HepG2 (cell line): ENCODE data around the gene DNTTIP2. TPM values are rescaled to one million over a fixed set of nuclear protein-coding genes. Genes with fewer than 3 reads are reported as not detected.

Experiments
- ATAC-seq: fragments of 200-7000 bp; cut with Tn5 transposase; 3 replicates; pipeline ENCODE4 v1.9.1; 2020; ENCODE audit warnings: mild to moderate bottlenecking, moderate library complexity
- BruUV-seq: library from RNA; stranded (reverse); fragments of 400-500 nt; replicated peaks from 2 replicates; lab custom pipeline; 2021; lab: Mats Ljungman, UMichigan
- CTCF ChIA-PET: fragments of 300-600 bp; formaldehyde crosslinking; extraction: SDS; loops from one replicate; lab custom pipeline; 2021; ENCODE audit warnings: low total read pairs, inconsistent platforms, low intra/inter-chr PET ratio; lab: Yijun Ruan, JAX
- POLR2A ChIA-PET: fragments of 350-600 bp; sonication (Branson Sonifier 250); formaldehyde crosslinking; loops from one replicate; lab custom pipeline; 2020; ENCODE audit warnings: antibody characterized with exemption, inconsistent platforms; lab: Yijun Ruan, JAX
- DNase-seq: peaks from one replicate; pipeline ENCODE4 v3.0.0-alpha.2; 2015; ENCODE audit warnings: low spot score
- FAIRE-seq: peaks from 3 replicates; lab custom pipeline; 2011; peaks lifted over from hg19 to GRCh38; lab: Jason Lieb, UNC
- H2AFZ ChIP-seq: one replicate; pipeline ENCODE4 v1.6.1; 2011; ENCODE audit warnings: low read length, inconsistent platforms
- H3K27ac ChIP-seq: fragments of 300-600 bp; 3 replicates; pipeline ENCODE4 v1.8.0; 2011; ENCODE audit warnings: mixed run types, mild to moderate bottlenecking, mixed read lengths, low read length, inconsistent platforms; ENCODE audit not compliant: insufficient read depth; ENCODE audit errors: extremely low read length
- H3K27me3 ChIP-seq, 2 experiments: fragments of 200-600 bp in 1 of 2; 2 replicates in 1 of 2; 3 replicates in 1 of 2; pipeline versions ENCODE4 v1.6.0 to v1.8.0; 2011; ENCODE audit warnings: low read length in 2 of 2, mild to moderate bottlenecking in 2 of 2, moderate library complexity in 2 of 2, inconsistent platforms in 1 of 2; ENCODE audit not compliant: insufficient read depth in 2 of 2, control insufficient read depth in 1 of 2
- H3K36me3 ChIP-seq, 2 experiments: fragments of 200-600 bp in 1 of 2; replicated peaks in 1 of 2; 2 replicates in 1 of 2; 3 replicates in 1 of 2; pipeline versions ENCODE4 v1.5.1 to v1.8.0; 2011; ENCODE audit warnings: low read length in 2 of 2, inconsistent platforms in 1 of 2; ENCODE audit not compliant: insufficient read depth in 2 of 2, control insufficient read depth in 1 of 2
- H3K4me1 ChIP-seq: 2 replicates; pipeline ENCODE4 v1.5.1; 2012; ENCODE audit warnings: low read length, inconsistent platforms; ENCODE audit not compliant: insufficient read depth
- H3K4me2 ChIP-seq: 2 replicates; pipeline ENCODE4 v1.6.0; 2011; ENCODE audit warnings: low read depth, low read length, inconsistent platforms
- H3K4me3 ChIP-seq, 3 experiments: fragments of 200-600 bp in 1 of 3; sonication (generic), shearing (Covaris generic) in 1 of 3; replicated peaks in 1 of 3; 2 replicates each; pipeline ENCODE4 v1.5.1; 2011 to 2016; ENCODE audit warnings: low read length in 3 of 3, inconsistent platforms in 2 of 3, low read depth in 2 of 3, mild to moderate bottlenecking in 2 of 3, control low read depth in 1 of 3, mixed read lengths in 1 of 3; ENCODE audit not compliant: insufficient read depth in 1 of 3
- H3K79me2 ChIP-seq: one replicate; pipeline ENCODE4 v1.6.1; 2011; ENCODE audit warnings: low read length, inconsistent platforms; ENCODE audit not compliant: insufficient read depth
- H3K9ac ChIP-seq: 2 replicates; pipeline ENCODE4 v1.6.0; 2011; ENCODE audit warnings: mild to moderate bottlenecking, low read depth, low read length, inconsistent platforms; ENCODE audit not compliant: insufficient read depth
- H3K9me3 ChIP-seq: 2 replicates; pipeline ENCODE4 v1.5.1; 2012; ENCODE audit warnings: mild to moderate bottlenecking, low read length
- H4K20me1 ChIP-seq: 2 replicates; pipeline ENCODE4 v1.6.0; 2011; ENCODE audit warnings: inconsistent platforms, mild to moderate bottlenecking, low read length, moderate library complexity; ENCODE audit not compliant: insufficient read depth
- ATM ChIP-seq: fragments of 450-650 bp; IDR thresholded peaks from 2 replicates; pipeline ENCODE4 v1.7.1; 2017; ENCODE audit warnings: mild to moderate bottlenecking, borderline replicate concordance
- CEBPB ChIP-seq: IDR thresholded peaks from 2 replicates; pipeline ENCODE4 v1.6.1; 2011; ENCODE audit warnings: low read depth, low read length, improper control_type of control experiment, borderline replicate concordance
- EP300 ChIP-seq, 3 experiments: sonication (generic) in 1 of 3; formaldehyde crosslinking in 1 of 3; IDR thresholded peaks; 2 replicates each; pipeline versions ENCODE4 v1.5.1 to v1.6.1; 2011 to 2020; ENCODE audit warnings: low read depth in 2 of 3, low read length in 2 of 3, borderline replicate concordance in 1 of 3, improper control_type of control experiment in 1 of 3, mild to moderate bottlenecking in 1 of 3, missing genetic modification reagents in 1 of 3, moderate library complexity in 1 of 3
- NFIB ChIP-seq: sonication (generic); formaldehyde crosslinking; IDR thresholded peaks from 2 replicates; pipeline ENCODE4 v1.9.0; 2021; ENCODE audit warnings: missing genetic modification reagents, mild to moderate bottlenecking, borderline replicate concordance
- STAG1 ChIP-seq: sonication (generic); formaldehyde crosslinking; IDR thresholded peaks from 2 replicates; pipeline ENCODE4 v1.4.0; 2020; ENCODE audit warnings: missing genetic modification reagents
- ZBTB3 ChIP-seq: sonication (generic); formaldehyde crosslinking; IDR thresholded peaks from 2 replicates; pipeline ENCODE4 v1.4.0; 2020; ENCODE audit warnings: low read depth, mild to moderate bottlenecking, moderate library complexity, missing genetic modification reagents, borderline replicate concordance
- ZFP36L2 ChIP-seq: sonication (generic); formaldehyde crosslinking; IDR thresholded peaks from 2 replicates; pipeline ENCODE4 v1.4.0; 2020; ENCODE audit warnings: missing genetic modification reagents
- ZNF484 ChIP-seq: sonication (generic); formaldehyde crosslinking; IDR thresholded peaks from 2 replicates; pipeline ENCODE4 v1.5.1; 2020; ENCODE audit warnings: mild to moderate bottlenecking, low read depth, missing genetic modification reagents, borderline replicate concordance
- ZNF570 ChIP-seq: sonication (generic); formaldehyde crosslinking; IDR thresholded peaks from 2 replicates; pipeline ENCODE4 v1.4.0; 2020; ENCODE audit warnings: mild to moderate bottlenecking, missing genetic modification reagents, borderline replicate concordance
- ZNF780A ChIP-seq: sonication (generic); formaldehyde crosslinking; IDR thresholded peaks from 2 replicates; pipeline ENCODE4 v1.8.0; 2022; ENCODE audit warnings: mild to moderate bottlenecking, missing genetic modification reagents, moderate library complexity
- WGBS: methylation state at CpG from one replicate; pipeline ENCODE4 v1.1.6; 2017; ENCODE audit warnings: low lambda C conversion rate; 5-methylcytosine and 5-hydroxymethylcytosine counted together
- in situ Hi-C: cut with HindIII; loops from 2 replicates; pipeline ENCODE4 v1.10.0; 2017; ENCODE audit warnings: low pct_unique_long_range_greater_than_20kb; ENCODE audit not compliant: extremely low pct_ligation_motif_present
- intact Hi-C: fragments of 100-400 bp; cut with micrococcal nuclease; formaldehyde crosslinking; loops from one replicate; pipeline ENCODE4 v1.10.0; 2022; ENCODE audit not compliant: unreplicated experiment
- polyA plus RNA-seq, 8 experiments: library from polyadenylated mRNA; depleted of rRNA in 3 of 8; stranded (reverse) in 7 of 8; unstranded in 1 of 8; fragments of >200 nt; fragmentation: Illumina TruSeq in 4 of 8; extraction: Trizol in 4 of 8; gene quantifications; 2 replicates each; pipeline versions ENCODE4 v1.2.1 to v1.2.3, GENCODE V29; 2011 to 2016; ENCODE audit warnings: low read depth in 4 of 8, missing spikeins in 1 of 8, mixed read lengths in 1 of 8; ENCODE audit not compliant: insufficient read depth in 1 of 8
- total RNA-seq, 5 experiments: library from RNA; depleted of rRNA; stranded (reverse); fragments of >200 nt; fragmentation: Illumina TruSeq; extraction: Trizol; gene quantifications; 2 replicates each; pipeline ENCODE4 v1.2.3, GENCODE V29; 2016; ENCODE audit warnings: low read depth in 1 of 5
- TF ChIP-seq, protein P1 (sequence below): IDR thresholded peaks from 2 replicates; pipeline ENCODE4 v1.6.1; 2018; ENCODE audit warnings: missing genetic modification reagents, mild to moderate bottlenecking, missing compliant biosample characterization
- TF ChIP-seq, protein P2 (sequence below): sonication (generic); formaldehyde crosslinking; IDR thresholded peaks from 2 replicates; pipeline ENCODE4 v1.4.0; 2020; ENCODE audit warnings: mild to moderate bottlenecking, missing genetic modification reagents
- TF ChIP-seq, protein P3 (sequence below): sonication (generic); formaldehyde crosslinking; IDR thresholded peaks from 2 replicates; pipeline ENCODE4 v1.4.0; 2020; ENCODE audit warnings: missing genetic modification reagents

DNTTIP2 gene
- total and polyA plus RNA-seq, 2 of the 13 experiments (the other 11 are each of a cell fraction or from before 2014, with no cell fraction given) = 11.4 to 63.3 TPM

- no peak for TF ChIP-seq ZFP36L2
- no peak for TF ChIP-seq ZBTB3 (CRISPR knock-in tag)
- TF ChIP-seq ATM = peak; percentile 83; the same call in 1 of the 2 replicates
- no peak for TF ChIP-seq ZNF484 (CRISPR knock-in tag)
- TF ChIP-seq STAG1 (CRISPR knock-in tag) = peak; percentile 88
- peak; percentile 24; the same call in 1 of the 2 replicates for TF ChIP-seq CEBPB
- TF ChIP-seq EP300 (IDR thresholded peaks at IDR 0.05; ENCODE audit: low read depth in 2 of 2, low read length in 2 of 2) = 0 out of 4 replicates have a peak, but pooled peaks of 1 of the 2 experiments have one; percentile 5
- no peak for TF ChIP-seq EP300 (CRISPR knock-in tag; IDR thresholded peaks at IDR 0.05; ENCODE audit: borderline replicate concordance)
- no peak for TF ChIP-seq ZNF570 (CRISPR knock-in tag)
- TF ChIP-seq NFIB (CRISPR knock-in tag) = no peak
Measured at GRCh38 chr1:93844262-93845045, 34.6 kb downstream of the DNTTIP2 start (continued).

- FAIRE-seq (no peak), ATAC-seq (no peak), DNase-seq (no peak)
- no peak overlapping the region for H3K9ac ChIP-seq
- H3K4me3 ChIP-seq = no peak overlapping the region
- H2AFZ ChIP-seq = no peak overlapping the region
- H3K27ac ChIP-seq = no peak overlapping the region
- H3K9me3 ChIP-seq = no peaks in the 10 kb centered on the region
- WGBS = 94% methylated on average over 5 of the region's 5 CpGs
- POLR2A ChIA-PET = no interaction called here
- H3K79me2 ChIP-seq = no peaks in the 10 kb centered on the region
- H4K20me1 ChIP-seq = no peaks in the 10 kb centered on the region
- BruUV-seq = no TSS peak
- H3K36me3 ChIP-seq = no peaks in the 10 kb centered on the region
- CTCF ChIA-PET = interaction anchor here (3.5 kb wide), 1 partner anchor 212 kb away, joined by 21 read pairs; no protein-coding TSS in a partner anchor
- H3K4me2 ChIP-seq = no peak overlapping the region
- no peaks in the 10 kb centered on the region; a peak in 2 of 5 replicates for H3K27me3 ChIP-seq
- peaks cover 14% of the 10 kb centered on the region for H3K4me1 ChIP-seq
- in situ Hi-C loops (no loop called here), intact Hi-C loops (loop anchor here (10.0 kb wide), 1 partner anchor 538 kb away; no protein-coding TSS in a partner anchor)
- TF ChIP-seq NFIB (CRISPR knock-in tag) = no peak
- TF ChIP-seq, protein P1, sequence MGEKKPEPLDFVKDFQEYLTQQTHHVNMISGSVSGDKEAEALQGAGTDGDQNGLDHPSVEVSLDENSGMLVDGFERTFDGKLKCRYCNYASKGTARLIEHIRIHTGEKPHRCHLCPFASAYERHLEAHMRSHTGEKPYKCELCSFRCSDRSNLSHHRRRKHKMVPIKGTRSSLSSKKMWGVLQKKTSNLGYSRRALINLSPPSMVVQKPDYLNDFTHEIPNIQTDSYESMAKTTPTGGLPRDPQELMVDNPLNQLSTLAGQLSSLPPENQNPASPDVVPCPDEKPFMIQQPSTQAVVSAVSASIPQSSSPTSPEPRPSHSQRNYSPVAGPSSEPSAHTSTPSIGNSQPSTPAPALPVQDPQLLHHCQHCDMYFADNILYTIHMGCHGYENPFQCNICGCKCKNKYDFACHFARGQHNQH = no peak
- TF ChIP-seq, protein P2, sequence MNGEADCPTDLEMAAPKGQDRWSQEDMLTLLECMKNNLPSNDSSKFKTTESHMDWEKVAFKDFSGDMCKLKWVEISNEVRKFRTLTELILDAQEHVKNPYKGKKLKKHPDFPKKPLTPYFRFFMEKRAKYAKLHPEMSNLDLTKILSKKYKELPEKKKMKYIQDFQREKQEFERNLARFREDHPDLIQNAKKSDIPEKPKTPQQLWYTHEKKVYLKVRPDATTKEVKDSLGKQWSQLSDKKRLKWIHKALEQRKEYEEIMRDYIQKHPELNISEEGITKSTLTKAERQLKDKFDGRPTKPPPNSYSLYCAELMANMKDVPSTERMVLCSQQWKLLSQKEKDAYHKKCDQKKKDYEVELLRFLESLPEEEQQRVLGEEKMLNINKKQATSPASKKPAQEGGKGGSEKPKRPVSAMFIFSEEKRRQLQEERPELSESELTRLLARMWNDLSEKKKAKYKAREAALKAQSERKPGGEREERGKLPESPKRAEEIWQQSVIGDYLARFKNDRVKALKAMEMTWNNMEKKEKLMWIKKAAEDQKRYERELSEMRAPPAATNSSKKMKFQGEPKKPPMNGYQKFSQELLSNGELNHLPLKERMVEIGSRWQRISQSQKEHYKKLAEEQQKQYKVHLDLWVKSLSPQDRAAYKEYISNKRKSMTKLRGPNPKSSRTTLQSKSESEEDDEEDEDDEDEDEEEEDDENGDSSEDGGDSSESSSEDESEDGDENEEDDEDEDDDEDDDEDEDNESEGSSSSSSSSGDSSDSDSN (CRISPR knock-in tag) = no peak
- TF ChIP-seq ZNF780A (CRISPR knock-in tag) = no peak
- TF ChIP-seq, protein P3, sequence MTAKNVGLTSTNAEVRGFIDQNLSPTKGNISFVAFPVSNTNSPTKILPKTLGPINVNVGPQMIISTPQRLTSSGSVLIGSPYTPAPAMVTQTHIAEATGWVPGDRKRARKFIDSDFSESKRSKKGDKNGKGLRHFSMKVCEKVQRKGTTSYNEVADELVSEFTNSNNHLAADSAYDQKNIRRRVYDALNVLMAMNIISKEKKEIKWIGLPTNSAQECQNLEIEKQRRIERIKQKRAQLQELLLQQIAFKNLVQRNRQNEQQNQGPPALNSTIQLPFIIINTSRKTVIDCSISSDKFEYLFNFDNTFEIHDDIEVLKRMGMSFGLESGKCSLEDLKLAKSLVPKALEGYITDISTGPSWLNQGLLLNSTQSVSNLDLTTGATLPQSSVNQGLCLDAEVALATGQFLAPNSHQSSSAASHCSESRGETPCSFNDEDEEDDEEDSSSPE (CRISPR knock-in tag) = no peak
Measured at GRCh38 chr1:93842750-93843500, 36.1 kb downstream of the DNTTIP2 start.
